Stromal cell of bone marrow (primary cell): ENCODE results near the gene PLXDC1.
"Not testable (repeated sequence)": the region's sequence is repeated elsewhere in the genome, so short reads cannot be mapped to it uniquely, and the experiment has no call there.

Experiments used
- DNase-seq: peaks from one replicate; pipeline ENCODE4 v3.0.0-alpha.2; 2012; ENCODE audit warnings: low read depth

PLXDC1 gene

GRCh38 chr17:39181303-39181702 is 29.9 kb upstream of the PLXDC1 start:
- no peak for DNase-seq

- DNase-seq = no peak
Observed at GRCh38 chr17:39178536-39178935, 27.1 kb upstream of the PLXDC1 start.

- DNase-seq = no peak
Observed at GRCh38 chr17:39177256-39177655, 25.8 kb upstream of the PLXDC1 start.

DNA sequence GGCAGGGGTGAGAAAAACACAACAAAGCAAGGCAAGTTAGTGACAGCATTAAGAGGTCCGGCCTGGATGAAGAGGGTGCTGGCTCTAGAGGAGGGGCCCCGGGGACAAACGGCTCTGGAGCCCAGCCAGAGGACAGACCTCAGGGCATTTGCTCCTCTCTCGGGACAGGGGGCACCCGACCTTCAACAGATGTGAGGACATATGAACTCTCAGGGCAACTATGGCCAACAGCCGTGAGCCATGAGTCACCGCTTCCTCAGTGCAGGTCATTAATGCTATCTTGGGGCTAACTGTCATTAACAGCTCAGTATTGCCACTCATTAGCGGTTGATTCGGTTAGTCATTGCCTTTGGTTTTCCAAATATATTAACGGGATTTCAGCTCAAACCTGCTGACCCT is 24.3 kb upstream of the PLXDC1 start:
- no peak for DNase-seq

DNA sequence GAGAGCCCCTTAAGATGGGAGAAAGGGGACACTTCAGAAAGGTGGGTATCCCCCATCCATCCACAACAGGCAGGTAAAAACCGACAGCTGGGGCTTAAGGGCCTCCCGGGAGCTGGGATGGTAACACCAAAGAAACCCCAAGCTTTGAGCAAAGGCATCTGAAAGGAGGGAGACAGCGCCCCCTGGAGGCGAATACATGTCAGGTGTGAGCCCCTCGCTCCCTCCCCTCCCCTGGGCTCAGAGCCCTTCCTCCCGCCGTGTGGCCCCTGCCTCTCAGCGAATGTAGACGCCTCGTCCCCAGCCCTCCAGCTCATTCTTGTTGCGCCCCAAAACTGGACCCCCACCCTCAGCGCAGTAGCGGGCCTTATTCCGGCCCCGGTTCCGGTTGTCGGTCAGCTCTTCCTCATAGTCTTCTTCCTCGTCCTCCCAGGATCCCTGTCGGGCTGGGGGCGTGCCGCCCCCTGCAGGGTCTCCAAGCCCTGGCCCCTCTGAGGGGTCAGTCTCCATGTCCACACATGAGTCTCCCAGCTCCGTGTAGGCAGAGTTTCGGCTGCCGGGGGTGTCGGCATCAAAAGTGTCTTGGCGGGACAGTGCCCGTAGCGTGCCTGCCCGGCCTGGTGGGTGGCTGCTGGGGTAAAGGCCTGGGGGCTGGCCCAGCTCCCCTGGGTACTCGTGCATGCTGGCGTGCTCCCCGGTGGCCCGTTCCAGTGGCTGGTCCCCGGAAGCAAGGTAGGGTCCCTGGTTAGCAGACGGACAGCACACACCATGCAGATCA is 23.7 kb upstream of the PLXDC1 start:
- no peak for DNase-seq

GRCh38 chr17:39173526-39174274 is 22.3 kb upstream of the PLXDC1 start:
- DNase-seq = no peak

GRCh38 chr17:39173080-39173479 is 21.6 kb upstream of the PLXDC1 start:
- DNase-seq = no peak

DNA sequence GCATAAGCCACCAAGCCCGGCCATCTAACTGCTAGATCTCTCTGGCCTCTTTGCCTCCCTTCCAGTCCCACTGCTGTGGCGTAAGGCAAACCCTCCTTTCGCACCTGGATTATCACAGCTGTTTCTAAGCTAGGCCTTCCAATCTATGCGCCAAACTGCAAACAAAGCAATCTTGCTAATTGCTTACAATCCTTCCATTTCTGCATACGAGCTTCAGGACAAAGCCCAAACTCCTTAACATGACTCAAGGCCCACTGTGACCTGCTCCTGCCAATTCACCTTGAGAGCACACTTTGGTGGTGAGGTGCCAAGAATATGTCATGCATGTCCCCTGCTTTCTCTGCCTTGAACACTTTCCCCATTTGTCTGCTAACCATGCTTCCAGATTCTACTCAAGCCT is 20.5 kb upstream of the PLXDC1 start:
- DNase-seq = no peak

- DNase-seq = no peak
Observed at GRCh38 chr17:39170558-39170957, 19.1 kb upstream of the PLXDC1 start.

DNA sequence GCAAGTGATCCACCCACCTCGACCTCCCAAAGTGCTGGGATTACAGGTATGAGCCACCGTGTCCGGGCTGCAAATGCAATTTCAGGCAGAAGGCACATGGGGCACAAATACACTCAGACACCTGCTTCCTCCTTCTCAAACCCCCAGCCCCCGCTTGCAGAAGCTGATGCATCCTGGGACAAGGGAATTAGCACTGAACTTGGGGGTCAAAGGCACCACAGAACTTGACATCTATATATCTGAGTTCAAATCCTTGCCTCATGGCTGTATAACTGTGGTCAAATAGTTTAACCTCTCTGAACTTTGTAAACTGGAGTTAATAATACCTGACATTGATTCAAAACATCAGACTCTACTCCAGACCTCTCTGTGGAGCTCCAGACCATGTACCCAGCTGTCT is 18.7 kb upstream of the PLXDC1 start:
- no peak for DNase-seq

DNA sequence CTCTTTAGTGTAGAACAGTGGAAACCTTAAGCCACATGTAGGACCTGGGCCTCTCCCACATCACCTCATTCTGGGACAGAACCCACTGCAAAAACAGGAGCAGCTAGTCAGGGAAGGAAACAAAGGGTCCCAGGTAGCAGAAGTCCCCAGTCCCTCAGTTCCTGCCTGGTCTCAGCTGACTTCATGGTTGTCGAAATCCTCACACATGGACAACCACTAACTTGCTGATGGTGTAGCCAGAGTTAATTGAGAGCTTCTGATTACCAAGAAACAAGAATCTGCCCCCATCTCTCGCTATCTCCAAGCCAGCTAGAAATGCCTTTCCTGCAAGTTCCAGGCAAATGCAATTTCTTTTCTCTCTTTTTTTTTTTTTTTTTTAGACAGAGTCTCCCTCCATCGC is 18.1 kb upstream of the PLXDC1 start:
- no peak for DNase-seq

GRCh38 chr17:39169101-39169500 is 17.7 kb upstream of the PLXDC1 start:
- no peak for DNase-seq

- DNase-seq = not testable (repeated sequence)
Observed at GRCh38 chr17:39168503-39168902, 17.1 kb upstream of the PLXDC1 start.

- DNase-seq = no peak
Observed at GRCh38 chr17:39167476-39167875, 16.0 kb upstream of the PLXDC1 start.

GRCh38 chr17:39166437-39167335 is 15.2 kb upstream of the PLXDC1 start:
- no peak for DNase-seq

DNA sequence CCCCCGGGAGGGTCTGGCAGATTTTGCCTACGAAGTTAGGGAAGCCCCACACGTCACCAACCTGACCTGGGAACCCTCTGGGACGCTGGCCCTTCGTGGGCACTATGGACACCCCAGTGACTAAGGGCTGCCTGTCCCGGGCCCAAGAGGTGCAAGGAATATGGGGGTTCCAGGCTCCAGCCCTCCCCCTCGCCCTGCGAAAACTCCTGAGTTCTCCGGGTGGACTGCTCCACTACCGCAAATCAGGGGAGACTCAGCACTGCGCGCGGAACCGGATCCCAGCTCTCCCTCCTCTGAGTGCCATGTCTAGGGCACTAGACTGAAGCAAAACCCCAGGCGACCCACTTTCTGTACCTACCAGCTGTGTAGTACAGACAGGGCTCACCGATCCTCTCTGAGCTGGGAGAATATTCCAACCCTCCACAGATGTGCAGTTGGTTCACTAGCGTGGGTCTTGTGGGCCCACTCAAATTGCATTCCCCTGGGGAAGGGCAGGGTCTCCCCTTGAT is 14.5 kb upstream of the PLXDC1 start, which contains the start of gene ARL5C:
TSS of gene ARL5C (minus strand) at position 321 of the 509 bp plus-strand sequence. CDS start 401 bp downstream, outside the sequence.
- no peak for DNase-seq

GRCh38 chr17:39165178-39165840 is 13.9 kb upstream of the PLXDC1 start:
- no peak for DNase-seq

- DNase-seq = peak; percentile 91
Observed at GRCh38 chr17:39164675-39165143, 13.3 kb upstream of the PLXDC1 start.

DNA sequence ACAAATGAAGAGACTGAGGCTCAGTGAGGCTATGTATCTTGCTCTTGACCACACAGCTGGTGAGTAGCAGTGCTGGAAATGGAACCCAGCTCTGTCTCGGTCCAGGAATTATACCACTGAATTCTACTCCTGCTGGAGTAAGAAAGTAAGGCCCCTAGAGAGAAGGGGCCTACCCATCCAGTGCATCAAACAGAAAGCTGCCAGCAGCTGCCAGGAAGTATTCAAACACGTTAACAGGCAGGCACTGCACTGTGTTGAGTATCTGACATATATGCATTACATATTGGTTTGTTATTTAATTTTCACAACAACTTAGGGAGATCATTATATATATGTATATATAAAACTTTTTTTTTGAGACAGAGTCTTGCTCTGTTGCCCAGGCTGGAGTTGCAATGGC is 10.5 kb upstream of the PLXDC1 start:
- DNase-seq = no peak

GRCh38 chr17:39158623-39159022 is 7.2 kb upstream of the PLXDC1 start:
- DNase-seq = no peak

DNA sequence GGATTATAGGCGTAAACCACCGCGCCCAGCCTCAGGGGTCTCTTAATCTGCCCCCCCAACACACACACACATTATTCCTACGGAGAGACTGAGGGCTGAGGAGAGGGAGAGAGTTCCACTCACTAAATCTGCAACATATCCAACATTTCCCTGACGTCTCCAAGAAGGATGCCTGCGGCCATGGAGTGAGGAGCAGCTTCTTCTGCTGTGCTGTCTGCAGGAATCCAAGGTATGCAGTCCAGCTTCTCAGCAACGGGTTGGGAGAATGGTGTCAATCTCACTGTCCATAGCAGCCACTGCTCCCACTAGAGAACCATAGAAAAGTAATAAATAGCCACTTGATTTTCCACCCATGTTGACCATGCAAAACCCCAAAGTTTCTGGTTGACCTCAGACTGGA is 5.1 kb upstream of the PLXDC1 start:
- DNase-seq = no peak

- no peak for DNase-seq
Observed at GRCh38 chr17:39155654-39156053, 4.2 kb upstream of the PLXDC1 start.
